Endometrial microvascular endothelial cells (primary cell): ENCODE results near the gene COG5. TPM values are rescaled to one million over a fixed set of nuclear protein-coding genes. Genes with fewer than 3 reads are reported as not detected.

Source experiments
- in situ Hi-C: cut with HindIII; loops from 2 replicates; pipeline ENCODE4 v1.10.0; 2017; ENCODE audit warnings: low sequenced_read_pairs, low pct_unique_long_range_greater_than_20kb; ENCODE audit errors: inconsistent ontology term
- total RNA-seq: library from RNA; depleted of rRNA; stranded (reverse); fragments of >200 nt; gene quantifications from one replicate; pipeline ENCODE4 v1.2.3, GENCODE V29; 2015; ENCODE audit errors: inconsistent ontology term

COG5 gene
- total RNA-seq, 1 donor from 2014 or later, result 36.4 TPM

DNA sequence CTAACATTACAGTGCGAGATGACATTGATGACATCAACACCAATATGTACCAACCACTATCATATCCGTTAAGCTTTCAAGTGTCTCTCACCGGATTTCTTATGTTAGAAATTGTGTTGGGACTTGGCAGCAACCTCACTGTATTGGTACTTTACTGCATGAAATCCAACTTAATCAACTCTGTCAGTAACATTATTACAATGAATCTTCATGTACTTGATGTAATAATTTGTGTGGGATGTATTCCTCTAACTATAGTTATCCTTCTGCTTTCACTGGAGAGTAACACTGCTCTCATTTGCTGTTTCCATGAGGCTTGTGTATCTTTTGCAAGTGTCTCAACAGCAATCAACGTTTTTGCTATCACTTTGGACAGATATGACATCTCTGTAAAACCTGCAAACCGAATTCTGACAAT, 89.6 kb downstream of the COG5 start:
- in situ Hi-C loops, result no loop called here

GRCh38 chr7:107472116-107472515, 91.6 kb downstream of the COG5 start:
- in situ Hi-C loops, result no loop called here

DNA sequence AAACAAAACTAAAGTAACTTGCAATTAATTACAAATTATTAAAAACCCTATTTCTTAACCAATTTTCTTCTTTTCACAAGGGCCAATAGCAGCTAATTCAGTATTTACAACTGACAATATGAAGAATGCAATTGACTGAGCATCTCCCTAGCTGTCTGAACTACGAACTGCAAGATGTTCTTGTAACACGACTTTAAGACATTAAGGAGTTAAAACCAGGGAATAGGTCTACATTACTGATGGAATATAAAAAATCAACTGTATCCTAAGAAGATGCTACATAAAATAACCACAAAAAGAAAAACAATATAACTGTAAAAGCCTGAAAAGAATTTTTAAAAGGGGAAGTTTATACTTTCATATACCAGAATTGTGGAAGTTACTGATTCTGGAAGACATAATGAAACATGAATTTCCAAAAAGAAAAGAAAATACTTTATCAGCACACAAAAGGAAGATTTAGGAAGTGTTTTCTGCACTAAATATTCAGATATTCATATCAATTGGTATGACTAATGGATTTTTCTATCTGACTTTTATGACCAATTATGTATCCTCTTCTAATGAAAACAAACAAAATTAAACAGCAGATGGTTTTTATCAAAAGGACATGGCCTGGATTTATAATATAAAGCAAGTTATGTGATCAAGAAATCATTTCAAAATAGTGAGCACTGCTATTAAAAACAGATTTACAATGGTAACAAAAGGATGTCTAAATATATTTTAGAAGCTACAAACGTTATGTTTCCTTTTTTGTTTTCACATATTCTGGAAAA, 92.2 kb downstream of the COG5 start:
- in situ Hi-C loops, result no loop called here

DNA sequence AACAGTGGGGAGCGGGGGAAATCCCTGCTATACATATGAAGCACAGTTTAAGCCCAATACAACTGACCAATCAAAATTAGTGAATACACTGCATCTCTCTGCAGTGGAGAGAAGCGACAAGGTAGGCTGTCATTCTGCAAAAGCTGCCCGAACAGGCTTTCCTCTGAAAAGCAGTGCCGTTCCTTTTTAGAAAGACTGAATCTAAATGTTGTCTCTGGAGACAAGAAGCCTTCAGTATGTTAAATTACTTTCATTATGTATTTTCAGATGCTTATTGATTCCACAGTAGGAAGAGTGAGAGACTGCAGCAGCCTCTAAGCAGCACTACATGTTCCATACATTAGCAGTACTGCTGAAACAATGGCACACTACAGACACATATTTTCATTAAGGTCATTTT, 93.8 kb downstream of the COG5 start, which contains the start of gene GPR22:
GPR22 (plus strand) TSS at position 129 of the 400 bp plus-strand sequence. CDS start 4,004 bp downstream, outside the sequence.
- in situ Hi-C loops, result no loop called here

DNA sequence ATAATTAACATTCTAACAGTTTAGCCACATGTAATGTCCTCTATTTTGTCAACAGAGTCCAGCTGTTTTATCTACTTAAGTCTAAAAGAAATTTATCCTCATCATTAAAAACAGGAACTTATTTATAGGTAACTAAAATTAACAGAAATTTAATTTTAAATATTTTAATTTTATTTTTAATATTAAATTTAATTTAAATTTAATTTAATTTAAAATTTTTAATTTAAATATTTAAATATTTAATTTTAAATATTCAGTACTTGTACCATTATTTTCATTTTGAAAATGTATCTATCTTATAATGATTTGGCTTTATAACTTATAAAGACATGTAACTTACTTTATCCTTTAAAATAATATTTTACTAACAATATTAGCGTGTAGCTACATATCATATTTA, 94.9 kb downstream of the COG5 start:
- in situ Hi-C loops, result no loop called here

- in situ Hi-C loops, result no loop called here
Measured at GRCh38 chr7:107467972-107468371, 95.7 kb downstream of the COG5 start.

DNA sequence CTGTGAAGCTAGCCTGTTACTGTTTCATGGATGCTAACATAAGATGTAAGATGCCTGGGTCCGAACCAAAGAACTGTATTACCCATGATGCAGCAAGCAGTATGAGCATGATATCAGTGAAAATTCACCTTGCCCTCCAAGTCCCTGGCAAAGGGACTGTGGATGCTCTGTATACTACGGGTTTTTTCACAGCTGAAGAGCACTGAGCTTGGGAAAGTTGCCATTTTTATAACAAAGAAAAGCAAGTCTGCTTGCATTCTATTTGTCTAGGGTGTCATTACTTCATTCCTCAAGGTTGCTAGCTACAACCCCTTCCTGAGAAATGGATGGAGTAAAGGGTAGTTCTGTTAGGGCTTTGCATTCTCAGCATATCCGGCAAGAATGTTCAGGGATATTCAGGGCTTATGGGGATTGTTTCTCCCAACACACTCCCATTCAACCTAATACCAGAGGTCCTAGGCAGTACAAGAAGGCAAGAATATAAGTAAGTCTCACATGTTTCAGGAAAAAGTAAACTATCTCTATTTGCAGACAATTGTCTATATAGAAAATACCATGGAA, 99.0 kb downstream of the COG5 start:
- in situ Hi-C loops, result no loop called here

- in situ Hi-C loops, result no loop called here
Measured at GRCh38 chr7:107463139-107464078, 100.3 kb downstream of the COG5 start.

DNA sequence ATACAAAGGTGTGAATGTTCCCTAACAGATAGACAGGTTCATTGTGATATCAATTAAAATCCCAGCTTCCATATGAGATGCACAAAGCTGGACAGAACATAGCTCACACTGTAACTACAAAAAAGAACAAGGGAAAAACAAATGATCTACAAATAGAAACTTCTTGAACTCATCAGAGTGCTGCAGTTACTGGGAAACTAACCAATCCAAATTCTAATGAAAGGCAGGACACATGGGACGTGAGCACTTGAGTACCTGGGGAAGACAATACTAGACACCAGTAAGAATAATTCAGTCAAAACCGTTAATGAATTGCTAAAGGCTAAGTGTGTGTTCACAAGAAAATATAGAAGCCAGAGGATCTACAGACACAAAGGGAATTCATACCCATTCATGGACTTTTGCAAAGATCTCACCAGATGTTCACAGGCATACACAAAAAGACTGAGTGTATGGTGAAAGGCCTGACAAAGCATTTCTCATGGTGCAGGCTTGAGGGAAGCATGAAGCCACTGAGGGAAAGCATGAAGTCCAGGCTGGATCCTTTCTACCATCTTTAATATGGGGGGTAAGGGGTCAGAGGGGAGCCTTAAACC, 101.7 kb downstream of the COG5 start:
- in situ Hi-C loops, result no loop called here

GRCh38 chr7:107453388-107453787, 110.3 kb downstream of the COG5 start:
- in situ Hi-C loops, result no loop called here

GRCh38 chr7:107450970-107451369, 112.8 kb downstream of the COG5 start:
- in situ Hi-C loops, result no loop called here

- in situ Hi-C loops, result no loop called here
Measured at GRCh38 chr7:107446988-107447387, 116.7 kb downstream of the COG5 start.

- in situ Hi-C loops, result no loop called here
Measured at GRCh38 chr7:107446531-107446930, 117.2 kb downstream of the COG5 start.

DNA sequence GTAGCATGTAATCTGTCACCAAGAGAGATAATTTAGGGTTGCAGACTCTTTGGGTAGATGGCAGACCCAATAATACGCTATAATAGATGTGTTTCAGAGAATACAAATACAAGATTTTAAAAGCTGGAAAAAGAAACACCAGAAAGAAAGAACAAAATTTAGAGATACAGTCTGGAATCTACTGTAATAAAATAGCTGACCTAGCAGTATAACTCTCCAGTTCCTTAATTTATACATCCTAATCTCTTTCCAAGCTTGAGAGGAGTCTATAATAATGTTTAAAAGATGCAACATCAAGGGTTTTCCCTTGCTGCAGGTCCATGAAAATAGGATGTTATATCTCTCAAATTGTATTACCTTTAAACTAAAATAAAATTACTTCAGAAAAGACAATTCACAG, 121.0 kb downstream of the COG5 start:
- in situ Hi-C loops, result no loop called here

DNA sequence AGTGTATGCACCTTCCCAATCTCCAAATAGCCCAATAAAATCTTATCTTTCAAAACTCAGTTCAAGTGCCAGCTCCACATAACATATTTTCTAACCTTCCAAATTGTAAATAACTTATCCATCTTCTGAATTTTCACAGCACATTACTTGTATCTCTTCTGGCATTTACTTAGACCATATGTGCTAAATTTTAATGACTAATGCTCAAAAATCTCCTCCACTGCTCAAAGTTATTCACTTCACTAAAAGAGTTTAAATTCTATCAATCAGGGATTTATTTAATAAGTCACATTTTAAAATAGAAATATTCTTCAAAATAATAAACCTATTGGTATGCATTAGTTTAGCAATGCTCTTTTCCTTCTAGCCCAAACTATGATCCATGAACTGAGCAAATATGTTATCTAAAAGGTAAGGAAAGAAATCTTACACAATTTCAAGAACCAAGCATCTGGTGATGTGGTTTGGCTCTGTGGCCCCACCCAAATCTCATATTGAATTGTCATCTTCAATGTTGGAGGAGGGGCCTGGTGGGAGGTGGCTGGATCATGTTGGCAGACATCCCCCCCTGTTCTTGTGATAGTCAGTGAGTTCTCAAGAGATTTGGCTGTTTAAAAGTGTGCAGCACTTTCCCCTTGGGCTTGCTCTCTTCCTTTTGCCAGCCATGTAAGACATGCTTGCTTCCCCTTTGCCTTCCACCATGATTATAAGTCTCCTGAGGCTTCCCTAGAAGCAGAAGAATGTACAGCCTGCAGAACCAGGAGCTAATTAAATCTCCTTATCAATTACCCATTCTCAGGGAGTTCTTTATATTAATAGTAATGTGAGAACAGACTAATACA, 121.9 kb downstream of the COG5 start:
- in situ Hi-C loops, result no loop called here

GRCh38 chr7:107439025-107439424, 124.7 kb downstream of the COG5 start:
- in situ Hi-C loops, result no loop called here

DNA sequence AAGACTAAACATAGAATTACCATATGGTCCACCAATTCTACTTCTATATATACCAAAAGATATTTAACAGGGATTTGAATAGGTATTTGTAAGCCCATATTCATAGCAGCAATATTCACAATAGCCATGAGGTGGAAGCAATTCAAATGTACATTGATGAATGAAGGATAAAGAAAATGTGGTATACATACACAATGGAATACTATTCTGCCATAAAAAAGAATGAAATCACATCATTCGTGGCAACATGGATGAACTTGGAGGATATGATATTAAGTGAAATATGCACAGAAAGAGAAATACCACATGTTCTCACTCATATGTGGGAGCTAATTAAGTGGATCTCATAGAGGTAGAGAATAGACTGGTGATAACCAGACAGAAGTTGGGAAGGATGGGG, 128.0 kb downstream of the COG5 start:
- in situ Hi-C loops, result no loop called here

DNA sequence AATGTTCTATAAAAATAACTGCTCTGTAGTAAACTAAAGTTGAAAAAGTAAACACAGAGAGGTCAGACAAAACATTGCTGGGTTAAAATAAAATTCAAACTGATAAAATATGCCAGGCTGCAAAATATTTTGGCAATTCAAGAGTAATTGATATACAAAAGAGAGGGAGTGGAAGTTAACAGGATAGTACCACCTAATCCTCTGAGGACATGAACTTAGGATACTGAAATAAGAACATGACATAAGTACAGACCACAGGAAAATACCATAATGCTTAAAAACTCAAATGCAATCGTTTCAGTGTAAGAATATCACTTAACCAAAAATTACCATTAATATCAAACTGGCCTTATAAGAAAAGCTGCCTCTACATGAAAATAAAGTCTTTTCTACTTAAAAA, 131.5 kb downstream of the COG5 start:
- in situ Hi-C loops, result no loop called here
